ENCODE results near the gene ZNF865. TPM values are rescaled to one million over a fixed set of nuclear protein-coding genes. Genes with fewer than 3 reads are reported as not detected.

ZNF865 gene
- total and polyA plus RNA-seq, 2 donors (not counting 1 experiment from before 2014, with no cell fraction given): 11.3 to 22.7 TPM

DNA sequence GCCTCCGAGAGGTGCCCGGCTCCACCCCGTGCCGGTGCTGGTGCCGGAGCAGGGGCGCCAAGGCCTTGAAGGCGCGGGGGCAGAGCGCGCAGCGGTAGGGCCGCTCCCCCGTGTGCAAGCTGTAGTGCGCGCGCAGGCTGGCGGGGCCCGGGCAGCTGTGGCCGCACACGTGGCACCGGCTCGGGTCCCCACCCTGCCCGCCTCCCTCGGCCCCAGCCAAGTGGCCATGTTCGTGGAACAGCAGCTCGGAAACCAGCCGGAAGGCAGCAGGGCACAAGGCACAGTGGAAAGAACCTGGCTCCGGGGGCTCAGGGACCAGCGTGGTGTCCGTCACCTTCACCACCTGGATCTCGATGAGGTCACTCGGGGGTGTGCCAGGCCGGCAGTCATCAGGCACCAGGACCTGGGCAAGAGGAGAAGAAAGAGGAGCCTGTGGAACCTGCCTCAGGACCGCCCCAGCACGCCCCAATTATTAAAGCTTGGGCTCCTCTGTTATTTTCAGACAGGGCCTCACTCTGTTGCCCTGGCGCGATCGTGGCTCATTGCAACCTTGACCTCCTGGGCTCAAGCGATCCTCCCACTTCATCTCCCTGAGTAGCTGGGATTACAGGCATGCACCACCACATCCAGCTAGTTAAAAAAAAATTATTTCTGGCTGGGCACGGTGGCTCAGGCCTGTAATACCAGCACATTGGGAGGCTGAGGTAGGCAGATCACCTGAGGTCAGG lies 17.0 kb downstream of the ZNF865 start:
- H4K20me1 ChIP-seq (ENCODE audit: control insufficient read depth, insufficient read depth, low read length, poor library complexity, severe bottlenecking): peaks cover 7% of the 10 kb centered on the region
- Mint-ChIP-seq H3K4me1 (peaks cover 18% of the 10 kb centered on the region), H3K27ac (no peak overlapping the region), H3K9me3 (ENCODE audit: insufficient read depth) (no peaks in the 10 kb centered on the region), H3K27me3 (no peaks in the 10 kb centered on the region), H3K4me3 (no peak overlapping the region)
- ChIA-PET POLR2A (interaction anchor here (0.5 kb wide), 2 partner anchors 16 to 23 kb away, joined by 3 to 4 read pairs; no protein-coding TSS in a partner anchor), CTCF (interaction anchor here (1.3 to 3.2 kb wide), 5 partner anchors 11 to 155 kb away, joined by 3 to 27 read pairs (median 8); partner anchors contain the start of genes FIZ1 and ZNF865)
- H3K27ac ChIP-seq (ENCODE audit: low read length in 2 of 2): no peak overlapping the region
- no peaks in the 10 kb centered on the region for H3K27me3 ChIP-seq (replicated peaks in 1 of 4; ENCODE audit: control extremely low read depth in 1 of 4, control insufficient read depth in 3 of 4, insufficient read depth in 4 of 4, low read length in 3 of 4)
- H3K4me1 ChIP-seq (ENCODE audit: control insufficient read depth in 2 of 2, insufficient read depth in 2 of 2, low read length in 2 of 2): peaks cover 10 to 14% of the 10 kb centered on the region in 2 donors
- H3K4me3 ChIP-seq (ENCODE audit: control extremely low read depth in 1 of 5, extremely low read depth in 1 of 5, insufficient read depth in 1 of 5, low read depth in 2 of 5, low read length in 4 of 5): no peak overlapping the region
- 99% methylated on average over 35 of the region's 40 CpGs for WGBS (ENCODE audit: insufficient coverage)
- no peaks in the 10 kb centered on the region for H3K9me3 ChIP-seq (ENCODE audit: control extremely low read depth in 1 of 3, control insufficient read depth in 2 of 3, insufficient read depth in 1 of 3, low read length in 2 of 3)
- ATAC-seq (ENCODE audit: low read depth) (no peak), DNase-seq (peak; percentile 30)
- peaks cover 10% of the 10 kb centered on the region for H3K79me2 ChIP-seq (ENCODE audit: control insufficient read depth, insufficient read depth, low read length)
- no peak overlapping the region for H3K9ac ChIP-seq (ENCODE audit: low read length)
- TF ChIP-seq, protein P1, sequence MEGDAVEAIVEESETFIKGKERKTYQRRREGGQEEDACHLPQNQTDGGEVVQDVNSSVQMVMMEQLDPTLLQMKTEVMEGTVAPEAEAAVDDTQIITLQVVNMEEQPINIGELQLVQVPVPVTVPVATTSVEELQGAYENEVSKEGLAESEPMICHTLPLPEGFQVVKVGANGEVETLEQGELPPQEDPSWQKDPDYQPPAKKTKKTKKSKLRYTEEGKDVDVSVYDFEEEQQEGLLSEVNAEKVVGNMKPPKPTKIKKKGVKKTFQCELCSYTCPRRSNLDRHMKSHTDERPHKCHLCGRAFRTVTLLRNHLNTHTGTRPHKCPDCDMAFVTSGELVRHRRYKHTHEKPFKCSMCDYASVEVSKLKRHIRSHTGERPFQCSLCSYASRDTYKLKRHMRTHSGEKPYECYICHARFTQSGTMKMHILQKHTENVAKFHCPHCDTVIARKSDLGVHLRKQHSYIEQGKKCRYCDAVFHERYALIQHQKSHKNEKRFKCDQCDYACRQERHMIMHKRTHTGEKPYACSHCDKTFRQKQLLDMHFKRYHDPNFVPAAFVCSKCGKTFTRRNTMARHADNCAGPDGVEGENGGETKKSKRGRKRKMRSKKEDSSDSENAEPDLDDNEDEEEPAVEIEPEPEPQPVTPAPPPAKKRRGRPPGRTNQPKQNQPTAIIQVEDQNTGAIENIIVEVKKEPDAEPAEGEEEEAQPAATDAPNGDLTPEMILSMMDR (IDR thresholded peaks at IDR 0.05): no peak
- no peak for TF ChIP-seq EZH2 (IDR thresholded peaks at IDR 0.05; ENCODE audit: borderline replicate concordance, insufficient read depth, low read depth, low read length, poor library complexity, severe bottlenecking)
- peaks cover 0 to 9% of the 10 kb centered on the region in 2 experiments for H3K36me3 ChIP-seq (replicated peaks in 1 of 2; ENCODE audit: control extremely low read depth in 1 of 2, control insufficient read depth in 1 of 2, extremely low read depth in 1 of 2, insufficient read depth in 2 of 2, low read length in 1 of 2)
- no peak overlapping the region for H3K4me2 ChIP-seq (replicated peaks; ENCODE audit: low read depth, low read length, poor library complexity, severe bottlenecking)
- H2AFZ ChIP-seq (ENCODE audit: insufficient read depth, low read depth, low read length, poor library complexity, severe bottlenecking): no peak overlapping the region
- intact Hi-C loops (cut with micrococcal nuclease): loop anchor here (5.0 to 10.0 kb wide), 2 partner anchors 215 to 522 kb away; partner anchors contain the start of genes UBE2S and ZNF444

DNA sequence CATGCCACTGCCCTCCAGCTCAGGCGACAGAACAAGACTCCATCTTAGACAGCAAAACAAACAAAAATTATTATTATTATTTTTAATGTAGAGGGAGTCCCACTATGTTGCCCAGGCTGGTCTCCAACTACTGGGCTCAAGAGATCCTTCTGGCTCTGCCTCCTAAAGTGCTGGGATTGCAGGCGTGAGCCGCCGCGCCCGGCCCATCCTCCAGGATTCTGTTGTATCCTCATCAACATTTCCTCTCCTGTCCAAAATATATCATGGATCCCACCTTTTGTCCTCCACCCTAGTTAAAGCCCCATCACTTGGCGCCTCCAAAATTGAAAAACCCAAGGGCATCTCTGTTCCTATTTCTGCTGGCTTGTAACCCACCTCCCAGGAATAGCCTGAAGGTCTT lies 17.7 kb downstream of the ZNF865 start:
- Histone ChIP-seq H2AFZ (ENCODE audit: insufficient read depth, low read depth, low read length, poor library complexity, severe bottlenecking) (no peak overlapping the region), H3K27ac (ENCODE audit: low read length in 2 of 2) (no peak overlapping the region), H3K79me2 (ENCODE audit: control insufficient read depth, insufficient read depth, low read length) (peaks cover 8% of the 10 kb centered on the region), H3K4me3 (ENCODE audit: control extremely low read depth in 1 of 5, extremely low read depth in 1 of 5, insufficient read depth in 1 of 5, low read depth in 2 of 5, low read length in 4 of 5) (no peak overlapping the region), H3K9ac (ENCODE audit: low read length) (no peak overlapping the region), H3K27me3 (replicated peaks in 1 of 4; ENCODE audit: control extremely low read depth in 1 of 4, control insufficient read depth in 3 of 4, insufficient read depth in 4 of 4, low read length in 3 of 4) (no peaks in the 10 kb centered on the region), H3K4me2 (replicated peaks; ENCODE audit: low read depth, low read length, poor library complexity, severe bottlenecking) (no peak overlapping the region), H3K9me3 (ENCODE audit: control extremely low read depth in 1 of 3, control insufficient read depth in 2 of 3, insufficient read depth in 1 of 3, low read length in 2 of 3) (no peaks in the 10 kb centered on the region), H4K20me1 (ENCODE audit: control insufficient read depth, insufficient read depth, low read length, poor library complexity, severe bottlenecking) (peaks cover 7% of the 10 kb centered on the region), H3K4me1 (ENCODE audit: control insufficient read depth in 2 of 2, insufficient read depth in 2 of 2, low read length in 2 of 2) (peaks cover 10 to 14% of the 10 kb centered on the region in 2 donors), H3K36me3 (replicated peaks in 1 of 2; ENCODE audit: control extremely low read depth in 1 of 2, control insufficient read depth in 1 of 2, extremely low read depth in 1 of 2, insufficient read depth in 2 of 2, low read length in 1 of 2) (peaks cover 0 to 6% of the 10 kb centered on the region in 2 experiments)
- ChIA-PET POLR2A (interaction anchor here (0.5 to 1.6 kb wide), 4 partner anchors 9 to 106 kb away, joined by 3 to 4 read pairs (median 3); partner anchors contain the start of gene FIZ1), CTCF (interaction anchor here (1.3 to 3.2 kb wide), 6 partner anchors 10 to 482 kb away, joined by 3 to 27 read pairs (median 8); partner anchors contain the start of genes FIZ1 and ZNF865)
- Mint-ChIP-seq H3K27me3 (no peaks in the 10 kb centered on the region), H3K4me3 (peak overlapping the region; percentile 23), H3K9me3 (ENCODE audit: insufficient read depth) (no peaks in the 10 kb centered on the region), H3K27ac (no peak overlapping the region), H3K4me1 (peaks cover 18% of the 10 kb centered on the region)
- DNase-seq (no peak), ATAC-seq (ENCODE audit: low read depth) (no peak)
- TF ChIP-seq EZH2 (IDR thresholded peaks at IDR 0.05; ENCODE audit: borderline replicate concordance, insufficient read depth, low read depth, low read length, poor library complexity, severe bottlenecking): no peak
- TF ChIP-seq, protein P1 (IDR thresholded peaks at IDR 0.05): no peak
- intact Hi-C loops (cut with micrococcal nuclease): loop anchor here (5.0 to 10.0 kb wide), 2 partner anchors 216 to 522 kb away; partner anchors contain the start of genes UBE2S and ZNF444
- WGBS (ENCODE audit: insufficient coverage): 99% methylated on average over 6 of the region's 7 CpGs
